ENCODE data around the gene CNTFR. TPM values are rescaled to one million over a fixed set of nuclear protein-coding genes. Genes with fewer than 3 reads are reported as not detected.

Gene CNTFR
- total RNA-seq, 5 donors from 2014 or later (not counting 1 experiment from before 2014, with no cell fraction given), result not detected

DNA sequence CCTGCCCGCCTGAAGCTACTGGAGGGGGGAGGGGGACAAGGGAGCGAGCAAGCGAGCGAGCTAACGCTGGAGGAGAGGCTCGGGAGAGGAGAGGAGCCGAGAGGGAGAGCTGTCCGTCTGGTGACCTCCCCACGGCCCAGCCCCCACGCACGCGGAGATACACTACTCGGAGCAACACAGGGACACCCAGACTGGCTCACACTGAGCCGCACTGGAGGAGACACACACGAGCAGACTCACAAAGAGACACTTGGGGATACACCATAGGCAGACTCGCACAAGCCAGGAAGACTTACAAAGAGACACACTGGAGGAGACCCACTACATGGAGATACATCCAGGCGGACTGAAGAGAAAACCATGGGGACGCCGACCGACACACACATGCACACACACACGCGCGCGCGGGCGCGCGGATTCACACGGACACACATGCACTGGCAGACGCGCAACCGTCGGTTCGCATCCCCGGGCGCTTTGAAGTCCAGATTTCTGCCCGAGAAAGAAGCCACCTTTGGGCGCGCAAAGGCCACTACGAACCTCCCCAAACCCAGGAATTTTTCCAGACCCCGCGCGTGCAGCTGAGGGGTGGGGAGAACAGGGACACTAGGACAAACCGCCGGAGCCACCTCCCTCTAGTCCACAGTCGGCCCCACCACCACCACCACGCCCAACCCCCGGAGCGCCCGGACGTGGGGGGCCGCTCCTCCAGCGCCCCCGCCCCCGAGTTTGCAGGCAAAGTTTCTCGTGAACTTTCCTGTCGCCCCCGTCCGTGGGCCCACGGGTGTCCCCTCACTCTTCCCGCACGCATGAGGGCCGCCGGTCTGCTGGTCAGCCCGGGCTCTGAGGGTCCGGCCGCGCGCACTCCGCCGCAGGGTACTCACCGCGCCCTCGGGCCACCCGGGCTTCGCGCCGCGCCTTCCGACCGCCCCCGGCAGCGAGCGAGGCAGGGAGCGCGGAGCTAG, 571 bp downstream of the CNTFR start:
- peak overlapping the region in 1 of 2 donors; percentile 62 for H3K27ac Mint-ChIP-seq
- Histone ChIP-seq H3K27ac (ENCODE audit: low read length) (no peak overlapping the region), H3K36me3 (ENCODE audit: control insufficient read depth in 2 of 2, extremely low read depth in 1 of 2, insufficient read depth in 1 of 2, low read length in 1 of 2) (no peaks in the 10 kb centered on the region), H3K9me3 (no peaks in the 10 kb centered on the region), H3K27me3 (replicated peaks in 1 of 2; ENCODE audit: control insufficient read depth in 2 of 2, extremely low read depth in 1 of 2, insufficient read depth in 2 of 2, low read length in 1 of 2) (peaks cover 24 to 85% of the 10 kb centered on the region in 2 experiments), H3K4me1 (ENCODE audit: control insufficient read depth in 1 of 2, extremely low read depth in 1 of 2, insufficient read depth in 2 of 2, low read length in 2 of 2) (peaks cover 0 to 32% of the 10 kb centered on the region in 2 experiments), H3K4me3 (ENCODE audit: control insufficient read depth in 1 of 2, extremely low read depth in 1 of 2, low read length in 1 of 2) (no peak overlapping the region)
- peak overlapping the region; percentile 53 to 70 (median 66) for H3K4me3 Mint-ChIP-seq
- no peaks in the 10 kb centered on the region for H3K36me3 Mint-ChIP-seq
- no peak for ATAC-seq (replicated peaks in 1 of 4)
- peaks cover 23 to 35% (median 31%) of the 10 kb centered on the region in 3 donors for H3K4me1 Mint-ChIP-seq
- POLR2A ChIA-PET, result no interaction called here
- 3% methylated on average over 58 of the region's 86 CpGs for WGBS (ENCODE audit: insufficient coverage)
- DNase-seq, result no peak
- peaks cover 69 to 88% of the 10 kb centered on the region in 2 donors for H3K27me3 Mint-ChIP-seq
- H3K9me3 Mint-ChIP-seq, result no peaks in the 10 kb centered on the region
- CTCF ChIA-PET, result interaction anchor here (0.7 to 1.4 kb wide), 2 partner anchors 13 to 15 kb away, joined by 3 read pairs; no protein-coding TSS in a partner anchor

- Histone ChIP-seq H3K4me3 (ENCODE audit: control insufficient read depth in 1 of 2, extremely low read depth in 1 of 2, low read length in 1 of 2) (no peak overlapping the region), H3K27ac (ENCODE audit: low read length) (no peak overlapping the region), H3K36me3 (ENCODE audit: control insufficient read depth in 2 of 2, extremely low read depth in 1 of 2, insufficient read depth in 1 of 2, low read length in 1 of 2) (no peaks in the 10 kb centered on the region), H3K4me1 (ENCODE audit: control insufficient read depth in 1 of 2, extremely low read depth in 1 of 2, insufficient read depth in 2 of 2, low read length in 2 of 2) (peaks cover 0 to 32% of the 10 kb centered on the region in 2 experiments), H3K9me3 (no peaks in the 10 kb centered on the region), H3K27me3 (replicated peaks in 1 of 2; ENCODE audit: control insufficient read depth in 2 of 2, extremely low read depth in 1 of 2, insufficient read depth in 2 of 2, low read length in 1 of 2) (peaks cover 26 to 78% of the 10 kb centered on the region in 2 experiments)
- 26% methylated on average over 2 of the region's 2 CpGs for WGBS (ENCODE audit: insufficient coverage)
- peaks cover 23 to 28% (median 25%) of the 10 kb centered on the region in 3 donors for H3K4me1 Mint-ChIP-seq
- POLR2A ChIA-PET, result no interaction called here
- H3K9me3 Mint-ChIP-seq, result no peaks in the 10 kb centered on the region
- H3K27me3 Mint-ChIP-seq, result peaks cover 71 to 87% of the 10 kb centered on the region in 2 donors
- CTCF ChIA-PET, result interaction anchor here in 1 of 2 donors (0.5 kb wide), 1 partner anchor 154 kb away, joined by 8 read pairs; no protein-coding TSS in a partner anchor
- DNase-seq (no peak), ATAC-seq (replicated peaks in 1 of 4) (no peak)
- no peaks in the 10 kb centered on the region for H3K36me3 Mint-ChIP-seq
- no peak overlapping the region for H3K27ac Mint-ChIP-seq
- H3K4me3 Mint-ChIP-seq, result no peak overlapping the region
These were observed 2.3 kb downstream of the CNTFR start for GRCh38 chr9:34587271-34587670.

DNA sequence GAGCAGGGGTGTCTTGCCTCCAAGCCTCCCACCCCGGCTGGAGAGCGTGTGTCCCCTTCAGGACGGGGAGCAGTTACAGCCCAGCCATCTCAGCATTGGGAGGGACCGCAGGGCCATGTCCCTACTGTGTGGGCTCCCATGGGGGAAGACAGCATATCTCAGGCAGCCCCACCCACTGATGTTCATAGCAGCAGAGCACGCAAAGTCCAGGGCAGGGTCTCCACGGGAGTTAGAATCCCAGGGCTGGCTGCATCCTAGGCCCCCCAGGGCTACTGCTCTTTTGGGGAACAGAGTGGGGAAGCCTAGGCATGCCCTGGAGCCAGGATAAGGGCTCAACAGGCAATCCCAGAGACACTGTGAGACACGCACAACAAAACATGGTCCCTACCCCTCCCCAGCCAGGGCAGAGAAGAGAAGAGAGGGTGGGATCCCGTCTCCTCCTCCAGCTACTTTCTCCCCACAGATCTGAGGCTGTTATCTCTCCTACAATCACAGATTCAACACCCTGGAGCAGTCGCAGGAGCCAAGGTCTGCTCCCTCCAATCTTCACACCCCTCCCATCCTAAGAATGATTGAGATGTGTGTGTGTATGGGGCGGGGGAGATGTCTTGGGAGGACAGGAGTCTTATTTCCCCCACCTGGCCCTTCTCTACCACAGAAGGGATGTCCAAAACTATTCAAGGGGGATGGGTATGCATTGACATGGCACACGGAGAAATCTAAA, 3.4 kb downstream of the CNTFR start:
- no peak for ATAC-seq (replicated peaks in 1 of 4)
- Histone ChIP-seq H3K4me1 (ENCODE audit: control insufficient read depth in 1 of 2, extremely low read depth in 1 of 2, insufficient read depth in 2 of 2, low read length in 2 of 2) (peaks cover 0 to 23% of the 10 kb centered on the region in 2 experiments), H3K9me3 (no peaks in the 10 kb centered on the region), H3K27ac (ENCODE audit: low read length) (no peak overlapping the region), H3K36me3 (ENCODE audit: control insufficient read depth in 2 of 2, extremely low read depth in 1 of 2, insufficient read depth in 1 of 2, low read length in 1 of 2) (no peaks in the 10 kb centered on the region), H3K4me3 (ENCODE audit: control insufficient read depth in 1 of 2, extremely low read depth in 1 of 2, low read length in 1 of 2) (no peak overlapping the region), H3K27me3 (replicated peaks in 1 of 2; ENCODE audit: control insufficient read depth in 2 of 2, extremely low read depth in 1 of 2, insufficient read depth in 2 of 2, low read length in 1 of 2) (peaks cover 26 to 68% of the 10 kb centered on the region in 2 experiments)
- WGBS (ENCODE audit: insufficient coverage), result 0% methylated on average over 5 of the region's 11 CpGs
- H3K4me3 Mint-ChIP-seq, result no peak overlapping the region
- no peak overlapping the region for H3K27ac Mint-ChIP-seq
- POLR2A ChIA-PET, result interaction anchor here in 1 of 2 donors (0.5 kb wide), 1 partner anchor 1184 kb away, joined by 3 read pairs; no protein-coding TSS in a partner anchor
- H3K36me3 Mint-ChIP-seq, result no peaks in the 10 kb centered on the region
- H3K9me3 Mint-ChIP-seq, result no peaks in the 10 kb centered on the region
- H3K27me3 Mint-ChIP-seq, result peaks cover 74 to 83% of the 10 kb centered on the region in 2 donors
- peaks cover 18 to 23% (median 20%) of the 10 kb centered on the region in 3 donors for H3K4me1 Mint-ChIP-seq
- CTCF ChIA-PET, result no interaction called here
- DNase-seq, result no peak

DNA sequence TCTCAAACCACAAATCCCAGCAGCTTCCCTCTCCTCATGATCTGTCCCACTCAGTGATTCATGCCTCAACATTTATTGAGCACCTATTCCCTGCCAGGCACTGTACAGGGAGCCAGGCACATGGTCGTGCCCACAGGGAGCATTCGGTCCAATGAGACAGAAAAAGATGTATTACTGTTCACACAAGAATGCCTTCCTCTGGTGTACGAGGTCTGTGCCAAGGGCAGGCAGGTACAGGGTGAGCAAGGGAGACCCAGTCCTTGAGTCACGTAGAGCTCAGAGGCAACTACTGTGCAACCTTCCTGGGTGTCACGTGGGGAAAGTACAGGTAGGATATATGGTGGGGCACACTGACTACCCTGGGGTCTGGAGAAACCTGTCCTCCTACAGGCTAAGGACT, 4.6 kb downstream of the CNTFR start:
- peaks cover 0 to 11% of the 10 kb centered on the region in 2 experiments for H3K4me1 ChIP-seq (ENCODE audit: control insufficient read depth in 1 of 2, extremely low read depth in 1 of 2, insufficient read depth in 2 of 2, low read length in 2 of 2)
- Mint-ChIP-seq H3K4me1 (peaks cover 11 to 12% (median 12%) of the 10 kb centered on the region in 3 donors), H3K36me3 (no peaks in the 10 kb centered on the region), H3K4me3 (no peak overlapping the region), H3K9me3 (no peaks in the 10 kb centered on the region), H3K27me3 (peaks cover 78 to 83% of the 10 kb centered on the region in 2 donors), H3K27ac (no peak overlapping the region)
- ATAC-seq (replicated peaks in 1 of 4) (no peak), DNase-seq (no peak)
- POLR2A ChIA-PET, result no interaction called here
- no peaks in the 10 kb centered on the region for H3K36me3 ChIP-seq (ENCODE audit: control insufficient read depth in 2 of 2, extremely low read depth in 1 of 2, insufficient read depth in 1 of 2, low read length in 1 of 2)
- peaks cover 26 to 68% of the 10 kb centered on the region in 2 experiments for H3K27me3 ChIP-seq (replicated peaks in 1 of 2; ENCODE audit: control insufficient read depth in 2 of 2, extremely low read depth in 1 of 2, insufficient read depth in 2 of 2, low read length in 1 of 2)
- no peaks in the 10 kb centered on the region for H3K9me3 ChIP-seq
- CTCF ChIA-PET, result interaction anchor here in 1 of 2 donors (0.7 kb wide), 1 partner anchor 17 kb away, joined by 3 read pairs; no protein-coding TSS in a partner anchor
- 56% methylated on average over 5 of the region's 5 CpGs for WGBS (ENCODE audit: insufficient coverage)
- H3K27ac ChIP-seq (ENCODE audit: low read length), result no peak overlapping the region
- H3K4me3 ChIP-seq (ENCODE audit: control insufficient read depth in 1 of 2, extremely low read depth in 1 of 2, low read length in 1 of 2), result no peak overlapping the region

GRCh38 chr9:34582787-34583186, 6.7 kb downstream of the CNTFR start:
- POLR2A ChIA-PET, result interaction anchor here in 1 of 2 donors (0.6 kb wide), 1 partner anchor 75 kb away, joined by 6 read pairs; no protein-coding TSS in a partner anchor
- H3K27ac ChIP-seq (ENCODE audit: low read length), result no peak overlapping the region
- no peak overlapping the region for H3K27ac Mint-ChIP-seq
- H3K4me3 Mint-ChIP-seq, result no peak overlapping the region
- no peak for ATAC-seq (replicated peaks in 1 of 4)
- no peak overlapping the region for H3K4me3 ChIP-seq (ENCODE audit: control insufficient read depth in 1 of 2, extremely low read depth in 1 of 2, low read length in 1 of 2)
- DNase-seq, result no peak
- H3K36me3 Mint-ChIP-seq, result no peaks in the 10 kb centered on the region
- CTCF ChIA-PET, result interaction anchor here (0.6 to 0.7 kb wide), 5 partner anchors 8 to 1449 kb away, joined by 3 to 7 read pairs (median 5); no protein-coding TSS in a partner anchor
- H3K9me3 Mint-ChIP-seq, result no peaks in the 10 kb centered on the region
- peaks cover 20 to 71% of the 10 kb centered on the region in 2 experiments for H3K27me3 ChIP-seq (replicated peaks in 1 of 2; ENCODE audit: control insufficient read depth in 2 of 2, extremely low read depth in 1 of 2, insufficient read depth in 2 of 2, low read length in 1 of 2)
- peaks cover 0 to 9% of the 10 kb centered on the region in 2 experiments for H3K4me1 ChIP-seq (ENCODE audit: control insufficient read depth in 1 of 2, extremely low read depth in 1 of 2, insufficient read depth in 2 of 2, low read length in 2 of 2)
- peaks cover 8 to 10% (median 9%) of the 10 kb centered on the region in 3 donors for H3K4me1 Mint-ChIP-seq
- H3K27me3 Mint-ChIP-seq, result peaks cover 77 to 82% of the 10 kb centered on the region in 2 donors
- H3K36me3 ChIP-seq (ENCODE audit: control insufficient read depth in 2 of 2, extremely low read depth in 1 of 2, insufficient read depth in 1 of 2, low read length in 1 of 2), result no peaks in the 10 kb centered on the region
- no peaks in the 10 kb centered on the region for H3K9me3 ChIP-seq
- WGBS (ENCODE audit: insufficient coverage), result no CpG with 5 or more reads among the region's 5 CpGs

- Mint-ChIP-seq H3K36me3 (no peaks in the 10 kb centered on the region), H3K4me3 (no peak overlapping the region), H3K27ac (no peak overlapping the region), H3K9me3 (no peaks in the 10 kb centered on the region), H3K4me1 (peaks cover 13 to 16% (median 15%) of the 10 kb centered on the region in 3 donors), H3K27me3 (peaks cover 71 to 81% of the 10 kb centered on the region in 2 donors)
- DNase-seq, result no peak
- no peaks in the 10 kb centered on the region for H3K36me3 ChIP-seq (ENCODE audit: control insufficient read depth in 2 of 2, extremely low read depth in 1 of 2, insufficient read depth in 1 of 2, low read length in 1 of 2)
- no peak overlapping the region for H3K4me3 ChIP-seq (ENCODE audit: control insufficient read depth in 1 of 2, extremely low read depth in 1 of 2, low read length in 1 of 2)
- H3K27ac ChIP-seq (ENCODE audit: low read length), result no peak overlapping the region
- ChIA-PET CTCF (no interaction called here), POLR2A (no interaction called here)
- WGBS (ENCODE audit: insufficient coverage), result no CpG with 5 or more reads among the region's 3 CpGs
- peaks cover 0 to 13% of the 10 kb centered on the region in 2 experiments for H3K4me1 ChIP-seq (ENCODE audit: control insufficient read depth in 1 of 2, extremely low read depth in 1 of 2, insufficient read depth in 2 of 2, low read length in 2 of 2)
- H3K27me3 ChIP-seq (replicated peaks in 1 of 2; ENCODE audit: control insufficient read depth in 2 of 2, extremely low read depth in 1 of 2, insufficient read depth in 2 of 2, low read length in 1 of 2), result peaks cover 11 to 77% of the 10 kb centered on the region in 2 experiments
- no peak for ATAC-seq (replicated peaks in 1 of 4)
- no peaks in the 10 kb centered on the region for H3K9me3 ChIP-seq
These were observed 8.2 kb downstream of the CNTFR start for GRCh38 chr9:34581318-34581717.

All from T-cell (primary cell).